A549 (cell line): Measurements from ENCODE around the gene ATG13. TPM values are rescaled to one million over a fixed set of nuclear protein-coding genes. Genes with fewer than 3 reads are reported as not detected.

Experiments used
- ATAC-seq, 2 experiments: fragments of 200-7000 bp in 1 of 2; fragments of >200 bp in 1 of 2; cut with Nextera tagmentation in 1 of 2; cut with Tn5 transposase in 1 of 2; 3 replicates each; pipeline versions ENCODE4 v1.8.0 to v1.9.1; 2018 to 2020; ENCODE audit warnings: mild to moderate bottlenecking in 1 of 2, moderate library complexity in 1 of 2
- CTCF ChIA-PET: fragments of 300-600 bp; sonication (Branson Sonifier 250); formaldehyde crosslinking; extraction: SDS; loops from one replicate; lab custom pipeline; 2021; ENCODE audit warnings: antibody characterized with exemption, inconsistent platforms; lab: Yijun Ruan, JAX
- POLR2A ChIA-PET: fragments of 350-600 bp; formaldehyde crosslinking; extraction: SDS; loops from one replicate; lab custom pipeline; 2021; ENCODE audit warnings: antibody characterized with exemption, inconsistent platforms; lab: Yijun Ruan, JAX
- DNase-seq, 2 experiments: peaks; one replicate each; pipeline versions ENCODE4 v3.0.0 to v3.0.0-alpha.2; 2011 to 2016; ENCODE audit warnings: low read depth in 1 of 2, low spot score in 1 of 2
- FAIRE-seq: peaks from 2 replicates; lab custom pipeline; 2011; peaks lifted over from hg19 to GRCh38; lab: Jason Lieb, UNC
- H3K27ac ChIP-seq, 2 experiments: fragments of >200 bp; sonication (Bioruptor Twin); formaldehyde crosslinking; 3 replicates each; pipeline ENCODE4 v1.5.1; 2016 to 2017
- H3K4me1 ChIP-seq: fragments of >200 bp; sonication (Bioruptor Twin); formaldehyde crosslinking; 3 replicates; pipeline ENCODE4 v1.6.1; 2016
- H3K4me2 ChIP-seq: fragments of >200 bp; sonication (Bioruptor Twin); formaldehyde crosslinking; 3 replicates; pipeline ENCODE4 v1.6.1; 2016
- H3K4me3 ChIP-seq: fragments of >200 bp; sonication (Bioruptor Twin); formaldehyde crosslinking; 3 replicates; pipeline ENCODE4 v1.5.1; 2016
- H3K9me3 ChIP-seq: fragments of >200 bp; sonication (Bioruptor Twin); formaldehyde crosslinking; 3 replicates; pipeline ENCODE4 v1.6.1; 2016
- CBX8 ChIP-seq: fragments of 200-600 bp; sonication (generic); IDR thresholded peaks from 2 replicates; pipeline ENCODE4 v1.6.1; 2016
- CHD2 ChIP-seq: fragments of 150-350 bp; IDR thresholded peaks from 2 replicates; pipeline ENCODE4 v1.6.1; 2014; ENCODE audit warnings: low read length; ENCODE audit not compliant: partially characterized antibody
- CHD4 ChIP-seq: fragments of 200-600 bp; sonication (generic); IDR thresholded peaks from 2 replicates; pipeline ENCODE4 v1.6.1; 2016; ENCODE audit warnings: antibody characterized with exemption, mild to moderate bottlenecking, borderline replicate concordance
- FOSB ChIP-seq: fragments of 250-450 bp; sonication (Bioruptor Pico); IDR thresholded peaks from 2 replicates; pipeline ENCODE4 v1.5.0; 2020; ENCODE audit warnings: mild to moderate bottlenecking, moderate library complexity
- FOSL2 ChIP-seq, 2 experiments: fragments of 450-650 bp in 1 of 2; fragments of >200 bp in 1 of 2; sonication (Bioruptor Twin) in 1 of 2; formaldehyde crosslinking; IDR thresholded peaks; 2 replicates each; pipeline versions ENCODE4 v1.5.0 to v1.6.1; 2016 to 2020; ENCODE audit warnings: mild to moderate bottlenecking in 1 of 2, moderate library complexity in 1 of 2
- HEYL ChIP-seq: fragments of 250-450 bp; sonication (Bioruptor Pico); IDR thresholded peaks from 2 replicates; pipeline ENCODE4 v1.8.0; 2021; ENCODE audit warnings: mild to moderate bottlenecking, moderate library complexity
- HOXB5 ChIP-seq: fragments of 250-450 bp; sonication (Bioruptor Pico); IDR thresholded peaks from 2 replicates; pipeline ENCODE4 v1.5.0; 2020; ENCODE audit warnings: mild to moderate bottlenecking, moderate library complexity
- JUN ChIP-seq, 2 experiments: fragments of >200 bp; sonication (Bioruptor Twin); formaldehyde crosslinking; IDR thresholded peaks; 2 replicates in 1 of 2; 3 replicates in 1 of 2; pipeline ENCODE4 v1.6.1; 2016 to 2017
- KDM1A ChIP-seq: fragments of 200-600 bp; sonication (generic); IDR thresholded peaks from 2 replicates; pipeline ENCODE4 v1.6.1; 2016; ENCODE audit warnings: low read depth, mild to moderate bottlenecking
- KDM5A ChIP-seq: fragments of 200-600 bp; sonication (generic); IDR thresholded peaks from 2 replicates; pipeline ENCODE4 v1.6.1; 2016; ENCODE audit warnings: antibody characterized with exemption, mild to moderate bottlenecking
- MAFK ChIP-seq: fragments of 450-650 bp; IDR thresholded peaks from 2 replicates; pipeline ENCODE4 v1.6.1; 2014; ENCODE audit not compliant: partially characterized antibody
- MYC ChIP-seq: IDR thresholded peaks from 2 replicates; pipeline ENCODE4 v1.6.1; 2012; ENCODE audit warnings: mild to moderate bottlenecking, inconsistent platforms, low read length, improper control_type of control experiment, borderline replicate concordance
- NR3C1 ChIP-seq: fragments of >200 bp; sonication (Bioruptor Twin); formaldehyde crosslinking; IDR thresholded peaks from 3 replicates; pipeline ENCODE4 v1.6.1; 2017
- RAD21 ChIP-seq, 2 experiments: fragments of >200 bp in 1 of 2; sonication (Bioruptor Twin) in 1 of 2; formaldehyde crosslinking in 1 of 2; IDR thresholded peaks in 1 of 2; conservative IDR thresholded peaks in 1 of 2; 2 replicates in 1 of 2; 3 replicates in 1 of 2; pipeline ENCODE4 v1.6.1; 2012 to 2018; ENCODE audit warnings: inconsistent platforms in 1 of 2
- RARB ChIP-seq: fragments of 250-450 bp; sonication (Bioruptor Pico); IDR thresholded peaks from 2 replicates; pipeline ENCODE4 v1.8.0; 2021; ENCODE audit warnings: mild to moderate bottlenecking, moderate library complexity
- RFX5 ChIP-seq: fragments of 450-650 bp; IDR thresholded peaks from 2 replicates; pipeline ENCODE4 v1.7.1; 2014; ENCODE audit warnings: antibody characterized with exemption, mild to moderate bottlenecking, moderate library complexity
- SMC3 ChIP-seq: fragments of >200 bp; sonication (Bioruptor Twin); formaldehyde crosslinking; IDR thresholded peaks from 3 replicates; pipeline ENCODE4 v1.6.1; 2018; ENCODE audit warnings: inconsistent platforms
- SREBF2 ChIP-seq: fragments of 450-650 bp; IDR thresholded peaks from 2 replicates; pipeline ENCODE4 v1.6.1; 2014; ENCODE audit warnings: mild to moderate bottlenecking, moderate library complexity
- TFCP2L1 ChIP-seq: fragments of 250-450 bp; sonication (Bioruptor Pico); IDR thresholded peaks from 2 replicates; pipeline ENCODE4 v1.5.0; 2021; ENCODE audit warnings: mild to moderate bottlenecking
- TP53 ChIP-seq: fragments of 250-450 bp; sonication (Bioruptor Pico); IDR thresholded peaks from 2 replicates; pipeline ENCODE4 v1.5.0; 2021; ENCODE audit warnings: mild to moderate bottlenecking, moderate library complexity
- ZFP36 ChIP-seq: fragments of 450-650 bp; IDR thresholded peaks from 2 replicates; pipeline ENCODE4 v1.6.1; 2014; ENCODE audit warnings: borderline replicate concordance; ENCODE audit not compliant: partially characterized antibody
- WGBS: methylation state at CpG from one replicate; pipeline ENCODE4 v1.1.6; 2017; ENCODE audit errors: missing lambda C conversion rate; 5-methylcytosine and 5-hydroxymethylcytosine counted together
- polyA plus RNA-seq, 4 experiments: library from polyadenylated mRNA; depleted of rRNA in 3 of 4; stranded (reverse); fragments of >200 nt; fragmentation: RNase III in 1 of 4; extraction: RNeasy Plus Mini Kit Qiagen cat#74134 plus additional on column Dnase treatment in 1 of 4; gene quantifications; 2 replicates in 3 of 4; 3 replicates in 1 of 4; pipeline ENCODE4 v1.2.3, GENCODE V29; 2011 to 2017
- TF ChIP-seq, protein P1 (sequence below): IDR thresholded peaks from 2 replicates; pipeline ENCODE4 v1.6.1; 2012
- TF ChIP-seq, protein P2 (sequence below): fragments of >200 bp; sonication (Bioruptor Twin); formaldehyde crosslinking; IDR thresholded peaks from 3 replicates; pipeline ENCODE4 v1.5.1; 2016
- TF ChIP-seq, protein P3 (sequence below): fragments of 200-600 bp; sonication (generic); IDR thresholded peaks from 2 replicates; pipeline ENCODE4 v1.6.1; 2016; ENCODE audit warnings: antibody characterized with exemption, mild to moderate bottlenecking, moderate library complexity
- TF ChIP-seq, protein P4 (sequence below): fragments of 250-450 bp; sonication (Bioruptor Pico); IDR thresholded peaks from 2 replicates; pipeline ENCODE4 v1.5.0; 2021; ENCODE audit warnings: mild to moderate bottlenecking, moderate library complexity, borderline replicate concordance

ATG13 gene
- polyA plus RNA-seq, 2 of the 4 experiments (the other 2 are of a cell fraction): 39.5 to 58.6 TPM

DNA sequence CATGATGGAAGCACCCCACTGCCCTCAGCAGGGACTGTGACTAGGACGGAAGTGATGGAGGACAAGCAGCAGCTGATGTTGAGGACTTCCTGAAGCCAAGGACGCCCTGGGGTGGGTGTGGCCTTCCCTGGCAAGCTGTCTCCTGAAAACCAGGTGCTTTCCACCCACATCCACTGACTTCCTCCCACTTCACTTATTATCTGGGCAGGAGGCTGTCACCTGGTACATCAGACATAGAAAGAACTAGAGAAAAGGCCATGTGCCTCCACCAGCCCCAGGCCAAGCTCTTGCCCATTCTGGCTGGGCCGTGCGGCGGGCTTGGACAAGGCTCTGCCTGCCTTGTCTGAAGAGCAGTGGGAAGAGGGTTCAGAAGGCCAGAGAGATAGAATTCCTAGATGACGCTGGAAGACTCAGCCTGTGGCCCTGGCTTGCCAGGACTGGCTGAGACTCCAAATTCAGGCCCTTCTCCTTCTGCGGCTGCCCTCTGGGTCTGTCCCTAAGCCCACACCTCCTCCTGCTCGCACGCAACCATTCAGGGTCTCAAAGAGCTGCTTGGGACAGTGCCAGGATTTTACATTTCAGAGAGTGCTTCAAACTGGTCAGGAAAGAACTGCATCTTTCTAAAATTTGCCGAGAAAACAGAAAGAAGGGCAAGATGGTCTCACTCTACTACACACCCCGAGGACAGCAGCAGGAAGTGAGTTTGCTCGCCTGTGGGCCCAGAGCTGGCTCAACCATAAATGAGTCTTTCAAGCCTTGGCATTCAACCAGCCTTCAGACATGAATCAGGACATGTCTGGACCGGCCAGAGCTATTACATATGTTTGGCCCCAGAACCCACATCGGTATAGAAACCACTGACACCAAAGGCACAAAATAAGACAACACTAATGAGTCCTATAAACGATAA, 69.8 kb downstream of the ATG13 start (continued):
- no peak for TF ChIP-seq MAFK
- TF ChIP-seq JUN (IDR thresholded peaks at IDR 0.05): no peak

DNA sequence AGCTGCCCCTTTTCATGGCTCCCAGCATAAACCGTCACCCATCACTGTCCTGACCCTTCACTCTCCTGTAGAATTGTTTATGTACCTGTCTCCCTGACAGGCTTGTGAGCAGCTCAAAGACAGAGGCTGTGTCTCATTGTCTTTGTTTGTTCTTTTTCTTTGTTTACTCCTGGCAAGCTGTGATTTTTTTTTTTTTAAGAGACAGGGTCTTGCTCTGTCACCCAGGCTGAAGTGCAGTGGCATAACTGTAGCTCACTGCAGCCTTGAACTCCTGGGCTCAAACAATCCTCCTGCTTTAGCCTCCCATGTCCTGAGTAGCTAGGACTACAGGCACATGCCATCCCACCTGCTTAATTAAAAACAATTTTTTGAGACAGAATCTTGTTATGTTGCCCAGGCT, 73.3 kb downstream of the ATG13 start:
- Histone ChIP-seq H3K4me2 (no peak overlapping the region), H3K27ac (no peak overlapping the region), H3K4me3 (no peak overlapping the region), H3K9me3 (no peaks in the 10 kb centered on the region), H3K4me1 (no peaks in the 10 kb centered on the region)
- FAIRE-seq (no peak), ATAC-seq (no peak), DNase-seq (no peak)
- ChIA-PET CTCF (interaction anchor here (0.7 to 1.2 kb wide), 2 partner anchors 16 to 128 kb away, joined by 3 to 4 read pairs; no protein-coding TSS in a partner anchor), POLR2A (no interaction called here)
- WGBS: 93% methylated on average over 1 of the region's 1 CpG
- no peak for TF ChIP-seq RFX5
- TF ChIP-seq, protein P1, sequence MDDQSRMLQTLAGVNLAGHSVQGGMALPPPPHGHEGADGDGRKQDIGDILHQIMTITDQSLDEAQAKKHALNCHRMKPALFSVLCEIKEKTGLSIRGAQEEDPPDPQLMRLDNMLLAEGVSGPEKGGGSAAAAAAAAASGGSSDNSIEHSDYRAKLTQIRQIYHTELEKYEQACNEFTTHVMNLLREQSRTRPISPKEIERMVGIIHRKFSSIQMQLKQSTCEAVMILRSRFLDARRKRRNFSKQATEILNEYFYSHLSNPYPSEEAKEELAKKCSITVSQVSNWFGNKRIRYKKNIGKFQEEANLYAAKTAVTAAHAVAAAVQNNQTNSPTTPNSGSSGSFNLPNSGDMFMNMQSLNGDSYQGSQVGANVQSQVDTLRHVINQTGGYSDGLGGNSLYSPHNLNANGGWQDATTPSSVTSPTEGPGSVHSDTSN: no peak
- no peak for TF ChIP-seq CHD2
- no peak for TF ChIP-seq TP53 (CRISPR knock-in tag)
- TF ChIP-seq RARB (CRISPR knock-in tag): no peak
- no peak for TF ChIP-seq NR3C1

DNA sequence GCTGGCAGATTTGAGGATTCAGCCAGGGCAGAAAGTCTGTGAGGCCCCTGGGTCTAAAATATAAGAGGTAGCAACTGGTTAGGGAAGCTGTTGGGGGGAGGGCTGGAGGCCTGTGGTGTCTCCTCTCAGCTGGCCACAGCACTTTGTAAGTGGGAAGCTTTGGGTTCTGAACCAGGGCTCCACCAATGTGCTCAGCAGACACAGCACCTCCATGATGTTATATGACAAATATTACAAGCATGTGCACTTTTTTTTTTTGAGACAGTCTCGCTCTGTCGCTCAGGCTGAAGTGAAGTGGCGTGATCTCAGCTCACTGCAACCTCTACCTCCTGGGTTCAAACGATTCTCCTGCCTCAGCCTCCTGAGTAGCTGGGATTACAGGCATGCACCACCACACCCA, 75.1 kb downstream of the ATG13 start:
- CTCF ChIA-PET: interaction anchor here (0.6 to 1.1 kb wide), 3 partner anchors 25 to 300 kb away, joined by 3 read pairs; no protein-coding TSS in a partner anchor
- TF ChIP-seq, protein P2, sequence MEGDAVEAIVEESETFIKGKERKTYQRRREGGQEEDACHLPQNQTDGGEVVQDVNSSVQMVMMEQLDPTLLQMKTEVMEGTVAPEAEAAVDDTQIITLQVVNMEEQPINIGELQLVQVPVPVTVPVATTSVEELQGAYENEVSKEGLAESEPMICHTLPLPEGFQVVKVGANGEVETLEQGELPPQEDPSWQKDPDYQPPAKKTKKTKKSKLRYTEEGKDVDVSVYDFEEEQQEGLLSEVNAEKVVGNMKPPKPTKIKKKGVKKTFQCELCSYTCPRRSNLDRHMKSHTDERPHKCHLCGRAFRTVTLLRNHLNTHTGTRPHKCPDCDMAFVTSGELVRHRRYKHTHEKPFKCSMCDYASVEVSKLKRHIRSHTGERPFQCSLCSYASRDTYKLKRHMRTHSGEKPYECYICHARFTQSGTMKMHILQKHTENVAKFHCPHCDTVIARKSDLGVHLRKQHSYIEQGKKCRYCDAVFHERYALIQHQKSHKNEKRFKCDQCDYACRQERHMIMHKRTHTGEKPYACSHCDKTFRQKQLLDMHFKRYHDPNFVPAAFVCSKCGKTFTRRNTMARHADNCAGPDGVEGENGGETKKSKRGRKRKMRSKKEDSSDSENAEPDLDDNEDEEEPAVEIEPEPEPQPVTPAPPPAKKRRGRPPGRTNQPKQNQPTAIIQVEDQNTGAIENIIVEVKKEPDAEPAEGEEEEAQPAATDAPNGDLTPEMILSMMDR: no peak
- TF ChIP-seq, protein P3, sequence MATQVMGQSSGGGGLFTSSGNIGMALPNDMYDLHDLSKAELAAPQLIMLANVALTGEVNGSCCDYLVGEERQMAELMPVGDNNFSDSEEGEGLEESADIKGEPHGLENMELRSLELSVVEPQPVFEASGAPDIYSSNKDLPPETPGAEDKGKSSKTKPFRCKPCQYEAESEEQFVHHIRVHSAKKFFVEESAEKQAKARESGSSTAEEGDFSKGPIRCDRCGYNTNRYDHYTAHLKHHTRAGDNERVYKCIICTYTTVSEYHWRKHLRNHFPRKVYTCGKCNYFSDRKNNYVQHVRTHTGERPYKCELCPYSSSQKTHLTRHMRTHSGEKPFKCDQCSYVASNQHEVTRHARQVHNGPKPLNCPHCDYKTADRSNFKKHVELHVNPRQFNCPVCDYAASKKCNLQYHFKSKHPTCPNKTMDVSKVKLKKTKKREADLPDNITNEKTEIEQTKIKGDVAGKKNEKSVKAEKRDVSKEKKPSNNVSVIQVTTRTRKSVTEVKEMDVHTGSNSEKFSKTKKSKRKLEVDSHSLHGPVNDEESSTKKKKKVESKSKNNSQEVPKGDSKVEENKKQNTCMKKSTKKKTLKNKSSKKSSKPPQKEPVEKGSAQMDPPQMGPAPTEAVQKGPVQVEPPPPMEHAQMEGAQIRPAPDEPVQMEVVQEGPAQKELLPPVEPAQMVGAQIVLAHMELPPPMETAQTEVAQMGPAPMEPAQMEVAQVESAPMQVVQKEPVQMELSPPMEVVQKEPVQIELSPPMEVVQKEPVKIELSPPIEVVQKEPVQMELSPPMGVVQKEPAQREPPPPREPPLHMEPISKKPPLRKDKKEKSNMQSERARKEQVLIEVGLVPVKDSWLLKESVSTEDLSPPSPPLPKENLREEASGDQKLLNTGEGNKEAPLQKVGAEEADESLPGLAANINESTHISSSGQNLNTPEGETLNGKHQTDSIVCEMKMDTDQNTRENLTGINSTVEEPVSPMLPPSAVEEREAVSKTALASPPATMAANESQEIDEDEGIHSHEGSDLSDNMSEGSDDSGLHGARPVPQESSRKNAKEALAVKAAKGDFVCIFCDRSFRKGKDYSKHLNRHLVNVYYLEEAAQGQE: no peak
- TF ChIP-seq, protein P4, sequence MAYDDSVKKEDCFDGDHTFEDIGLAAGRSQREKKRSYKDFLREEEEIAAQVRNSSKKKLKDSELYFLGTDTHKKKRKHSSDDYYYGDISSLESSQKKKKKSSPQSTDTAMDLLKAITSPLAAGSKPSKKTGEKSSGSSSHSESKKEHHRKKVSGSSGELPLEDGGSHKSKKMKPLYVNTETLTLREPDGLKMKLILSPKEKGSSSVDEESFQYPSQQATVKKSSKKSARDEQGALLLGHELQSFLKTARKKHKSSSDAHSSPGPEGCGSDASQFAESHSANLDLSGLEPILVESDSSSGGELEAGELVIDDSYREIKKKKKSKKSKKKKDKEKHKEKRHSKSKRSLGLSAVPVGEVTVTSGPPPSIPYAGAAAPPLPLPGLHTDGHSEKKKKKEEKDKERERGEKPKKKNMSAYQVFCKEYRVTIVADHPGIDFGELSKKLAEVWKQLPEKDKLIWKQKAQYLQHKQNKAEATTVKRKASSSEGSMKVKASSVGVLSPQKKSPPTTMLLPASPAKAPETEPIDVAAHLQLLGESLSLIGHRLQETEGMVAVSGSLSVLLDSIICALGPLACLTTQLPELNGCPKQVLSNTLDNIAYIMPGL: no peak
- TF ChIP-seq CBX8 (no peak), CHD4 (no peak), ZFP36 (no peak), SREBF2 (no peak), HOXB5 (CRISPR knock-in tag) (no peak), MYC (no peak), KDM5A (no peak), RAD21 (conservative IDR thresholded peaks at IDR 0.05 in 1 of 2, IDR thresholded peaks at IDR 0.05 in 1 of 2) (no peak), KDM1A (no peak), HEYL (no peak), FOSB (CRISPR knock-in tag) (no peak), TFCP2L1 (CRISPR knock-in tag) (no peak), FOSL2 (IDR thresholded peaks at IDR 0.05) (no peak), FOSL2 (CRISPR knock-in tag; IDR thresholded peaks at IDR 0.05) (no peak), SMC3 (no peak)
- TF ChIP-seq, protein P1: no peak

More for the DNA sequence above, 75.1 kb downstream of the ATG13 start:
- 95% methylated on average over 4 of the region's 4 CpGs for WGBS
- Histone ChIP-seq H3K9me3 (no peaks in the 10 kb centered on the region), H3K4me1 (no peaks in the 10 kb centered on the region), H3K27ac (no peak overlapping the region), H3K4me3 (no peak overlapping the region), H3K4me2 (no peak overlapping the region)
- no peak for FAIRE-seq
- POLR2A ChIA-PET: no interaction called here
- no peak for ATAC-seq
- no peak for DNase-seq
